H1 (cell line): ENCODE measurements around the gene NEDD4L. TPM values are rescaled to one million over a fixed set of nuclear protein-coding genes. Genes with fewer than 3 reads are reported as not detected.

Source experiments
- BACH1 ChIP-seq: IDR thresholded peaks from 2 replicates; pipeline ENCODE4 v1.6.1; 2012; ENCODE audit warnings: low read length, improper control_type of control experiment
- CBX5 ChIP-seq: fragments of 300-800, 300-1000 bp; sonication (generic); IDR thresholded peaks from 2 replicates; pipeline ENCODE4 v1.7.1; 2016; ENCODE audit warnings: antibody characterized with exemption, low read length, low read depth
- EZH2 ChIP-seq: fragments of 200-600 bp; sonication (generic); IDR thresholded peaks from 2 replicates; pipeline ENCODE4 v1.7.1; 2012; ENCODE audit warnings: low read depth, mild to moderate bottlenecking, moderate library complexity, low read length, inconsistent platforms; ENCODE audit not compliant: severe bottlenecking
- NRF1 ChIP-seq: IDR thresholded peaks from 2 replicates; pipeline ENCODE4 v1.6.1; 2011; ENCODE audit warnings: mild to moderate bottlenecking, low read depth, low read length, improper control_type of control experiment
- POU5F1 ChIP-seq: IDR thresholded peaks from 2 replicates; pipeline ENCODE4 v1.6.1; 2011; ENCODE audit warnings: low read depth, mild to moderate bottlenecking, low read length, moderate library complexity
- SP1 ChIP-seq: IDR thresholded peaks from 2 replicates; pipeline ENCODE4 v1.6.1; 2011; ENCODE audit warnings: low read depth, low read length
- SUZ12 ChIP-seq: fragments of 200-600 bp; sonication (generic); IDR thresholded peaks from 2 replicates; pipeline ENCODE4 v1.6.1; 2012; ENCODE audit warnings: mild to moderate bottlenecking, inconsistent platforms, low read length, moderate library complexity, mixed read lengths
- TBP ChIP-seq: IDR thresholded peaks from 2 replicates; pipeline ENCODE4 v1.6.1; 2011; ENCODE audit warnings: low read depth, low read length, improper control_type of control experiment
- polyA plus RNA-seq, 7 experiments: library from polyadenylated mRNA; depleted of rRNA in 3 of 7; stranded (reverse) in 5 of 7; unstranded in 2 of 7; fragments of >200 nt in 5 of 7; fragments of 200-250 nt in 2 of 7; gene quantifications; 1 replicate in 5 of 7; 2 replicates in 1 of 7; 4 replicates in 1 of 7; pipeline versions ENCODE4 v1.2.1 to v1.2.3, GENCODE V29; 2011 to 2013; ENCODE audit warnings: missing spikeins in 2 of 7, mixed read lengths in 2 of 7
- total RNA-seq: library from RNA; stranded (reverse); fragmentation: NEBNext Ultra II Directional; extraction: Animal tissue kit (Norgen Biotek cat#: 25700); gene quantifications from 2 replicates; pipeline ENCODE4 v1.2.1, GENCODE V29; 2021

Gene NEDD4L
- total and polyA plus RNA-seq, 2 of the 8 experiments (the other 6 are each of a cell fraction or from before 2014, with no cell fraction given), result 37.3 to 69.8 TPM

- TF ChIP-seq POU5F1, result no peak
- no peak for TF ChIP-seq EZH2
- no peak for TF ChIP-seq SUZ12
- no peak for TF ChIP-seq BACH1
- no peak for TF ChIP-seq NRF1
- no peak for TF ChIP-seq SP1
- no peak for TF ChIP-seq TBP
- no peak for TF ChIP-seq CBX5
Measured at GRCh38 chr18:58263055-58263957, 219.3 kb downstream of the NEDD4L start (continued).
